Esophagus mucosa (tissue), 1 donor: Measurements from ENCODE around the gene AFF3. TPM values are rescaled to one million over a fixed set of nuclear protein-coding genes. Genes with fewer than 3 reads are reported as not detected.

Experiments used
- ATAC-seq: fragments of 200-7000 bp; cut with Tn5 transposase; one replicate; pipeline ENCODE4 v1.9.1; 2020
- total RNA-seq: library from RNA; stranded (reverse); gene quantifications from one replicate; pipeline ENCODE4 v1.2.4, GENCODE V29; 2023
- donor health status: DM: yes; HTN: yes; CAD: no.

AFF3 gene
- total RNA-seq, 1 donor from 2014 or later, result 0.96 TPM

DNA sequence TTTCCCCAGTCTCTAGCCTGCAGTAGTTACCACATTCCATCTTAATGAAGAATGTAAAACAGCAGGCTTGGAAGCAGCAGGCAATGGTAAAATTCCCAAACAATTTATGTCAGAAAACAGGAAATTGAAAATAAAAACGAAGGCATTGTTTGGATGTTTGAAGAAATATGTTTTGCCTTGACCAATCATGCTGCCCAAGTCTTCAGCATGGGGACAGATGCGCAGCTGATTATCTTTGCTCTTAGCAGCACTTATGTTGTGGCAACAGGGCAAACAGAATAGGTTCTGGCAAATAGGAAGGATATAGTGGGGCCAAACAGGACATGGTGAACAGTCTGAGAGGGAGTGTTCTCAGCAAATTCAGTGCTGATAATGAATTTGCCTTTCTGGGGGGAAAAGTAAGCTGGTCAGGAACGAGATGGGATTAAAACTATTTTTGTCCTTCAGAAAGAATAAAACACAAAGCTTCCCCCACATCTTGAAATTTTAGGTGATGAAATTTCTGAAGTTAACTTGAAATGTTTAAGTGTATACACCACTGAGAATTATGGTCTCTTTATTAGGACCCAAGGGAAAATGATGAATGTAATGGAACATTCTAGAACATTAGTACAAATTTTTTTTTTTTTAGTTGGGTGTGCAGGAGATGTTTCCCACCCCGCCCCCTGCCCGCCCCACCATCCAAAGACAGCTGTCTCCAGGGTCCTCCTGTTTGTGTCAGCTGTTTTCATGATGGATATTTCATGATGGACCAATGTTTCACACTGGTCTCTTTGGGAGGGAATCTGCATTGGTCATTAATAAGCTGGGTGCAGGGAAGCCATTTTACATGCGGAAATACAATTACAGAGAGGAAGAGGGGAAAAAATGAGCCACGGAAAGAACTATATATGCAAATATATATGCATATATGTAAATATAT is 413.0 kb downstream of the AFF3 start:
- no peak for ATAC-seq

GRCh38 chr2:99728166-99728565 is 414.2 kb downstream of the AFF3 start:
- no peak for ATAC-seq

DNA sequence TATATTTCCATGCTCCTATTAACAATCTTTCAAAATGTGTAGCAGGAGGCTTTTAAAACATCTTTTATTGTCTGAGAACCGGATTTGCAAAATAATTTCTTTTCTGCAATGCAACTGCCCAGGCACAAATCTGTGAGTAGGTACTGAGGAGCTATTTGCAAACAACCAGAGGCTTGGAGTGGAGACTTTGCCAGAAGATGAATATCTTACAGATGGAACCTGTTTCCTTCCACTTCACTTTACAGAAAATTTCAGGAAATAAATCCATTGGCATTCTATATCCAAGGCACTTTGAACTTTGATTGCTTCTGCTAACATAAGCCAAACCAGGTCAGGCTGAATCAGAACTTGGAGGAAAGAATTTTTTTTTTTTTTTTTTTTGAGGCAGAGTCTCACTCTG is 415.2 kb downstream of the AFF3 start:
- no peak for ATAC-seq

- no peak for ATAC-seq
These were observed 415.7 kb downstream of the AFF3 start for GRCh38 chr2:99726691-99727090.

DNA sequence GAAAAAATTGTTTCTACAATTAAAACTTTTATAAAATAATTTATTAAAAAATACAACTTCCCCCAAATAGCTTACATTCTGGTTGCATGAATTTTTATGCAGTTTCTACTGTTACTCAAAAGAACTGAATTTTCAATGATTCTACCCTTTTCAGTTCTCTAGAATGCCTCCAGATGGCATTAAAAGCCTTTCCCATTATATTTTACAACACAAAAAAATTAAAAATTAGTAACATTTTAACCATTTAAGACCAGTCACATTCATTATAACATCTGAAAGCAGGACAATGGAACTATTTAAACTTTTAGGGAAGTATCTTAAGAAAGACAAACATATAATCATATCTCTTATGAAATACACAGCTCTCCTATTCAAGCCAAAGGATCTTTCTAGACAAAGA is 416.6 kb downstream of the AFF3 start:
- no peak for ATAC-seq

DNA sequence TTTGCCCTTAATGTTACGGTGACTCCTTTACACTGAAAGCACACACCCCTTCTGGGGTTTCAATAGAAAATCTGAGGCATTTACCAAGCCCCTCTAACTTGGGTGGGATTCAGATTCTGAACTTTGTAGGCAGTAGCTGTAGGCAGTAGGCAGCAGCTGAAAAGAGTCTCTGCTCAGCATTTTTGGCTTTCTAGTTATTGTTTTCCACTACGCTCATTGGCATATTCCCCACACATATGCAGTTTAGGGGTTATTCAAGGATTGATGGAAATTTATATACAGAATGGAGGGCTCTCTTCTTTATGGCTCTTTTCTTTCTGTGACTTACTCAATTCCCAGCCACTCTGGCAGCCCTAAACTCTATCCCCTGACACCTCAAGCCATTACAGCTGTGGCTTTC is 419.9 kb downstream of the AFF3 start:
- ATAC-seq, result no peak

GRCh38 chr2:99719102-99719501 is 423.3 kb downstream of the AFF3 start:
- ATAC-seq, result no peak

GRCh38 chr2:99715956-99716355 is 426.4 kb downstream of the AFF3 start:
- ATAC-seq, result no peak

- ATAC-seq, result no peak
These were observed 428.0 kb downstream of the AFF3 start for GRCh38 chr2:99714349-99714748.

- ATAC-seq, result no peak
These were observed 431.2 kb downstream of the AFF3 start for GRCh38 chr2:99711144-99711543.

GRCh38 chr2:99710721-99711120 is 431.7 kb downstream of the AFF3 start:
- ATAC-seq, result no peak

GRCh38 chr2:99709229-99709628 is 433.2 kb downstream of the AFF3 start:
- no peak for ATAC-seq

DNA sequence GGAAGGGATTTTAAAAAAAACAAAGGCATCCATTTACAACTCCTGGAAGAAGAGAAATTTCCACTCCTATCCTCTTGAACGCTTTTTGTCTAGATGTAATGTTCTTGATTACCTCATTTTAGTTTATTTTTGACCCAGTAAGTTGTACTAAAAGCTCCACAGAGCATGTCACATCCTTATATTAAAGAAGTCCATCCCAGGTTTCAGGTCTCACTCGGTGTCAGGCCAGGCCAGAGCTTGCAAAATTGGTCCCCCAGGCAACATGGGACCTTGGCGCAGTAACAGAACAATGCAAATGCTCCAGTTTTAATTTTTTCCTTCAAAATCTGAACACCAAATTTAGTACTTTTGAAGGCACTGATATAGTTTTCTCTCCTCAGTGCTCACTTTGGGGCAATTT is 434.2 kb downstream of the AFF3 start:
- no peak for ATAC-seq

GRCh38 chr2:99707592-99707991 is 434.8 kb downstream of the AFF3 start:
- ATAC-seq, result no peak

GRCh38 chr2:99706735-99707134 is 435.7 kb downstream of the AFF3 start:
- ATAC-seq, result no peak

DNA sequence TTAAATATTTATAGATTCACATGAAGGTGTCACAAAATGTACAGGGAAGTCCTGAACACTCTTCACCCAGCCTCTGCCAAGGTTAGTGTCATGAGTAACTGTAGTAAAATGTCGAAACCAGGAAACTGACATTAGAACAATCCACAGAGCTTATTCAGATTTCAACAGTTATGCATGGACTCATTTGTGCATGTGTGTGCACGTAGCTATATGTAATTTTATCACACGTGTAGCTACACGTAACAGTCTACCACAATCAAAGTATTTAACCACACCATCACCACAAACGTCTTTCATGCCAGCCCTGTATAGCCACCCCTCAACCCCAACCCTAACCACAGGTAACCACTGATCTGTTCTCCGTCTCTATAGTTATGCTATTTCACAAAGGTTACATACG is 440.9 kb downstream of the AFF3 start:
- peak; percentile 95 for ATAC-seq

GRCh38 chr2:99700482-99701398 is 441.6 kb downstream of the AFF3 start:
- ATAC-seq, result peak; percentile 77

GRCh38 chr2:99698896-99699295 is 443.5 kb downstream of the AFF3 start:
- ATAC-seq, result peak; percentile 33

DNA sequence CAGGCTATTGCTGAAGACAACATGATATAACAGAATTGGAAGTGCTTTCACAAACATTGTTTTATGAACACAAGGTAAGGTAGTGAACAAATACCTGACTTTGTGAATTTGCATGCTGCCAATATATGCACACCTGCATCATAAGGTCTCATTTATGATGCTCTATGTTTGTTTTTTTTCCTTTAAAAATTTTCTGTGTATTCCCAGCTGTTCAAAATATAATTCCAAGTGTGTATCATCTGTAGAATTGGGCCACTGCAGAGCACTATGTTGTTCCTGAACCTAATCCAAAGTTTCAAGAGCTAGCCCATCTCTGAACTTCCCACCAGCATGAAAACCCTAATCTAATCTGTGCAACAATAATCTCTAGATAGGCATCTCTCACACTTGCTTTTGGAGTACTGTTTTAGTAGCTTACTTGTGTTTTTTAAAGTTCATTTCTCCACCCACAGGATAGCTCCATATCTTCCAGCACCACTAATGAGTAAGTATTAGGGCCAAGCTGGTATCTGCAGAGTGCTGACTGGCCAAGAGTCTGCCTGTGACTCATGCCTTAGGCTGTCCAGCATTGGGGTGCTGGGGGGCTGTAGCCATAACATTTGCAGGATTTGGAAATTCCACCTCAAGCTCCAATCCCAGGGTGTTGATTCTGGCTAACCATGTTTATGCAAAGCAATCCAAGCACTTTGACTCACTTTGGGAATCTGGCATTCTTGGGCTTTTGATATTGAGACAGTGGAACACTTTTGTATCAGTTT is 444.4 kb downstream of the AFF3 start:
- ATAC-seq, result no peak

DNA sequence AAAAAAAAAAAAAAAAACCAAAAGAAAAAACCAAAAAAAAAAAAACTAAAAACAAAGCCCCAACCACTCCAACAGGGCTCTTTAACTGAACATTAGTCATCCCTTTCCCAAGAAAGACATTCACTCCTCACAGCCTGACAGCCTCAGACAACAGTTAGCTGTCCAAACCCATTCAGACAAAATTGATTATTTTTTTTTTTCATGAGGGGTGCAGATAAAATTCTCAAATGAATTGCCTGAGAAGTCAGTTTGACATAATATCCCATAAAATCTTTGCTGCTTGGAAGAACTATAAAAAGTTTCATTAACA is 446.5 kb downstream of the AFF3 start:
- no peak for ATAC-seq

GRCh38 chr2:99695130-99695943 is 447.1 kb downstream of the AFF3 start:
- ATAC-seq, result no peak

DNA sequence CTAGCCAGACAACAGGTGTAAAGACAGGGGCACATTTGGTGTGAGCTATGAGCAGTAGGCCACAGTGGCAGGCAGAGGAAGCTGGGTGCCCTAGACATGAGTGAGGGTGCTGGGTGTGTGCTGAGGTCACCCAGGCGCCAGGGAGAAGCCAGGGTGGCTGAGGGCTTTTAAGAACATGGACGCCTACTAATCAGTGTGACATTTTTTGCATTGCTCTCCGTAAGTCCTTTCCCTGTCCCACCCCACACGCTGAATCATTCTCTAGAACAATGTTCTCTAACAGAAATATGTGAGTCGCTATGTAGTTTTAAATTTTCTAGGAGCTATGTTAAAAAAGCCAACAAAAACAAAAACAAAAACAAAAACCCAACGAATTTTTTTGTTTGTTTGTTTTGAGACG is 448.1 kb downstream of the AFF3 start:
- ATAC-seq, result peak; percentile 45
